ENCODE measurements around the gene CCL17.

Gene CCL17

DNA sequence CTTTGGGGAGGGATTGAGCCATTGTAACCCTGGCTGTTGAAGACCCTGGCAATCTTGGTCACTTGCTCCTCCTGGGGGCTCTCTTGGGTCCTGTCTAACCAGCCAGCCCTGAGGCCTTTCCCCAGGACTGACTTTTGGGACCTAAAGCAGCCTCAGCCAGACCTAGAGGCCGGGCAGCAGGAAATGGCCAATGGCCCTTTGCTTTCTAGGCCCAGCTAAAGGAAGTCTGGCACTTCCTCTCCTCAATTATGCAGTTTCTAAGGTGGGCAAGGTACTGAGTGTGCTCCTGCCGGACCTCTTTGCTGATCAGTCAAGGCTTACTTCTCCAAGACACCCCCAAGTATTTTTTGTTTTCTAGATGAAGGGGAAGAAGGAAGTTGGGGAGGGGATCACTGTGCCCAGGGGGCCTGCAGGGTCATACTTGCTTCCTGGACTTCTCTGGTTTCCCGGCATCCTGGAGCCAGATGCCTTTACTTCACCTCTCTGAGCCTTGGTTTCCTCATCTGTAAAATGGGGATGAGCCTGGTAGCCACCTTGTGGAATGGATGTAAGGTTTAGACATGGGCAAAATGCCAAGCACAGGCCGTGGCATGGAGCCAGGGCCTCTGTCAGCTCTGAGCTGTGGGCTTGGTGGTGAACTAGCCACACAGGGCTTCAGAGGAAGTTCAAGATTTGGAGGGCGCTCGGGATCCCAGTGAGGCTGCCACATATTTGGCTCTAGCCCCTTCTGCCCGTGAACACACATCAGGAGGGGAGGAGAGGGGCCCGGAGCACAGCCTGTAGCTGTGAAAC lies 23.7 kb upstream of the CCL17 start:
- H3K4me1 ChIP-seq (ENCODE audit: control insufficient read depth in 1 of 2, insufficient read depth in 2 of 2, low read length in 2 of 2), result peaks cover 7 to 38% of the 10 kb centered on the region in 2 donors
- no peak overlapping the region for H3K27ac ChIP-seq (ENCODE audit: low read length)
- H3K27me3 ChIP-seq (ENCODE audit: low read depth, low read length), result no peaks in the 10 kb centered on the region
- no peaks in the 10 kb centered on the region for H3K9me3 ChIP-seq (ENCODE audit: control insufficient read depth in 1 of 2, low read length in 2 of 2)
- H3K36me3 ChIP-seq (ENCODE audit: control insufficient read depth in 1 of 2, insufficient read depth in 2 of 2, low read length in 2 of 2), result peaks cover 0 to 3% of the 10 kb centered on the region in 2 donors
- H3K4me3 ChIP-seq (ENCODE audit: low read depth in 1 of 2, low read length in 2 of 2), result no peak overlapping the region

- Histone ChIP-seq H3K4me3 (ENCODE audit: low read depth in 1 of 2, low read length in 2 of 2) (no peak overlapping the region), H3K9me3 (ENCODE audit: control insufficient read depth in 1 of 2, low read length in 2 of 2) (no peaks in the 10 kb centered on the region), H3K27ac (ENCODE audit: low read length) (no peak overlapping the region), H3K4me1 (ENCODE audit: control insufficient read depth in 1 of 2, insufficient read depth in 2 of 2, low read length in 2 of 2) (peaks cover 7 to 37% of the 10 kb centered on the region in 2 donors), H3K36me3 (ENCODE audit: control insufficient read depth in 1 of 2, insufficient read depth in 2 of 2, low read length in 2 of 2) (peaks cover 0 to 3% of the 10 kb centered on the region in 2 donors), H3K27me3 (ENCODE audit: low read depth, low read length) (no peaks in the 10 kb centered on the region)
Observed at GRCh38 chr16:57381791-57382534, 22.6 kb upstream of the CCL17 start.

- H3K4me1 ChIP-seq (ENCODE audit: control insufficient read depth in 1 of 2, insufficient read depth in 2 of 2, low read length in 2 of 2), result peaks cover 7 to 31% of the 10 kb centered on the region in 2 donors
- H3K4me3 ChIP-seq (ENCODE audit: low read depth in 1 of 2, low read length in 2 of 2), result no peak overlapping the region
- peaks cover 0 to 3% of the 10 kb centered on the region in 2 donors for H3K36me3 ChIP-seq (ENCODE audit: control insufficient read depth in 1 of 2, insufficient read depth in 2 of 2, low read length in 2 of 2)
- no peaks in the 10 kb centered on the region for H3K9me3 ChIP-seq (ENCODE audit: control insufficient read depth in 1 of 2, low read length in 2 of 2)
- no peak overlapping the region for H3K27ac ChIP-seq (ENCODE audit: low read length)
- no peaks in the 10 kb centered on the region for H3K27me3 ChIP-seq (ENCODE audit: low read depth, low read length)
Observed at GRCh38 chr16:57382535-57383275, 21.9 kb upstream of the CCL17 start.

- Histone ChIP-seq H3K4me1 (ENCODE audit: control insufficient read depth in 1 of 2, insufficient read depth in 2 of 2, low read length in 2 of 2) (peaks cover 7 to 25% of the 10 kb centered on the region in 2 donors), H3K9me3 (ENCODE audit: control insufficient read depth in 1 of 2, low read length in 2 of 2) (no peaks in the 10 kb centered on the region), H3K4me3 (ENCODE audit: low read depth in 1 of 2, low read length in 2 of 2) (no peak overlapping the region), H3K27ac (ENCODE audit: low read length) (no peak overlapping the region), H3K27me3 (ENCODE audit: low read depth, low read length) (no peaks in the 10 kb centered on the region), H3K36me3 (ENCODE audit: control insufficient read depth in 1 of 2, insufficient read depth in 2 of 2, low read length in 2 of 2) (peaks cover 0 to 3% of the 10 kb centered on the region in 2 donors)
Observed at GRCh38 chr16:57383276-57384247, 21.0 kb upstream of the CCL17 start.

GRCh38 chr16:57384248-57385070 lies 20.1 kb upstream of the CCL17 start:
- H3K4me3 ChIP-seq (ENCODE audit: low read depth in 1 of 2, low read length in 2 of 2), result no peak overlapping the region
- H3K36me3 ChIP-seq (ENCODE audit: control insufficient read depth in 1 of 2, insufficient read depth in 2 of 2, low read length in 2 of 2), result peaks cover 0 to 3% of the 10 kb centered on the region in 2 donors
- H3K27ac ChIP-seq (ENCODE audit: low read length), result no peak overlapping the region
- H3K9me3 ChIP-seq (ENCODE audit: control insufficient read depth in 1 of 2, low read length in 2 of 2), result no peaks in the 10 kb centered on the region
- H3K4me1 ChIP-seq (ENCODE audit: control insufficient read depth in 1 of 2, insufficient read depth in 2 of 2, low read length in 2 of 2), result peaks cover 7 to 21% of the 10 kb centered on the region in 2 donors
- H3K27me3 ChIP-seq (ENCODE audit: low read depth, low read length), result no peaks in the 10 kb centered on the region

DNA sequence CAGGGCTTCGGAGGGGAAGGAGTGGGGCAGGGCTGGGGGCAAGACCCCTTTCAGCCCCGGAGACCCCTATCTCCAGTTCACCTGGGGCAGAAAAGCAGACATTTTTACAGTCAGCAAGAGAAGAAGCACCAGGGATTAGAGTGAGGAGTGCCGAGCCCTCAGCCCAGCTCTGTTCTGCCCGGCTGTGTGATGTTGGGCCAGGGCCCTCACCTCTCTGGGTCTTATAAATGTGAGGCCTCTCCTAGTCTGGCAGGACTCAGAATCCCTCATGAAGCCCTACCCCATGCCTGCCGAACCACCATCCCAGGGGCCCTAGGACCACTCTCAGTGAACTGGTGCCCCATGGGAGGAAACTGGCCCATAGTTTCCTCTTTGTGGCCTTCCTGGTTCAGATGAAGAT lies 19.5 kb upstream of the CCL17 start:
- Histone ChIP-seq H3K36me3 (ENCODE audit: control insufficient read depth in 1 of 2, insufficient read depth in 2 of 2, low read length in 2 of 2) (no peaks in the 10 kb centered on the region), H3K4me3 (ENCODE audit: low read depth in 1 of 2, low read length in 2 of 2) (no peak overlapping the region), H3K27me3 (ENCODE audit: low read depth, low read length) (no peaks in the 10 kb centered on the region), H3K27ac (ENCODE audit: low read length) (no peak overlapping the region), H3K9me3 (ENCODE audit: control insufficient read depth in 1 of 2, low read length in 2 of 2) (no peaks in the 10 kb centered on the region), H3K4me1 (ENCODE audit: control insufficient read depth in 1 of 2, insufficient read depth in 2 of 2, low read length in 2 of 2) (peaks cover 7 to 16% of the 10 kb centered on the region in 2 donors)

DNA sequence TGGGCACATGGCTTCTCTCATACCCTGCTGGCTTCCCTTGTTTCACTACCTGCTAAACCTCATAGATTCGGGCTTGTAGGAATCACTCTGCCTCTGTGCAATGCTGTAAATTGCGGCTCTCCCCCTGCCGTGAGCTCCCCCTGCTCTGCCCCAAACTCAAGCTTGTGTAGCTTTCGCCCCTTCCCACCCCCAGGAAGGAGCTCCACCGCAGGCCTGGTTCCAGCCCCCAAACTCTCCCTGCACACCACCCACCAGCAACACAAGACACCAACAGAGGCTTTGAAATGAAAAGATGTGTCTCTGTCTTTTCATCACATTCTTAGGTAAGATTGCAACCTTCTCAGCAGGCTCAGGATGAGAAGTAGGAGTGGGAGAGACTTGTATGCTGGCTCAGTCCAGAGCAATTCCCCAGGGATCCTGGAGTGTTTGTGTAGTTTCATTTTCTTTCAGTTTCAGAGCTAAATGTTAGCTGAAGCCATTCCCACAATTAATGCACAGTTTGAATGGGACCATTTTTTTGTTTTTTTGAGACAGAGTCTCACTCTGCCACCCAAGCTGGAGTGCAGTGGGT lies 18.1 kb upstream of the CCL17 start:
- H3K27ac ChIP-seq (ENCODE audit: low read length), result no peak overlapping the region
- H3K27me3 ChIP-seq (ENCODE audit: low read depth, low read length), result no peaks in the 10 kb centered on the region
- H3K36me3 ChIP-seq (ENCODE audit: control insufficient read depth in 1 of 2, insufficient read depth in 2 of 2, low read length in 2 of 2), result no peaks in the 10 kb centered on the region
- peaks cover 9 to 27% of the 10 kb centered on the region in 2 donors for H3K4me1 ChIP-seq (ENCODE audit: control insufficient read depth in 1 of 2, insufficient read depth in 2 of 2, low read length in 2 of 2)
- H3K9me3 ChIP-seq (ENCODE audit: control insufficient read depth in 1 of 2, low read length in 2 of 2), result no peaks in the 10 kb centered on the region
- H3K4me3 ChIP-seq (ENCODE audit: low read depth in 1 of 2, low read length in 2 of 2), result no peak overlapping the region

DNA sequence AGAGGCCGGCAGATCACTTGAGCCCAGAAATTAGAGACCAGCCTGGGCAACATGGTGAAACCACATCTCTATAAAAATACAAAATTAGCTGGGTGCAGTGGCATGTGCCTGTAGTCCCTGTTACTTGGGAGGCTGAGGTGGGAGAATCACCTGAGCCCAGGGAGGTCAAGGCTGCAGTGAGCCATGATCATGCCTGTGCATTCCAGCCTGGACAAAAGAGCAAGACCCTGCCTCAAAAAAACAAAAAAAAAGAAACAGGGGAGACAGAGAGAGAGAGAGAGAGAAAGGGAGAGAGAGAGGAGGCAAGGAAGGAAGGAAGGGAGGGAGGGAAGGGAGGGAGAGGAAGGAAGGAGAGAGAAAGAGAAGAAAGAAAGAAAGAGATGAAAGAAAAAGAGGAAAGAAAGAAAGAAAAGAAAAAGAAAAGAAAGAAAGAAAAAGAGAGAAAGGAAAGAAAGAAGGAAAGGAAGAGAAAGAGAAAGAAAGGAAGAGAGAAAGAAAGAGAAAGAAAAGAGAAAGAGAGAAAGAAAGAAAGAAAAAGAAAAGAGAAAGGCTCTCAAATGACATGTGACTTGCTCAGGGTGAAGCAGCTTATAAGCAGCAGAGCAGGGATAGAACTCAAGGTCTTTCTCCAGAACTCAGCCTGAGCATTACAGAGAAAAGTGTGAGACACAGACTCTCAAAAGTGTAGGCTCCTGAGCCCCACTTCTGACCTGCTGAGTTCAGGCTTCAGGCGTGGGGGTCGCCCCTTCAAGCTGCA lies 16.8 kb upstream of the CCL17 start:
- H3K27ac ChIP-seq (ENCODE audit: low read length), result no peak overlapping the region
- H3K4me3 ChIP-seq (ENCODE audit: low read depth in 1 of 2, low read length in 2 of 2), result no peak overlapping the region
- no peaks in the 10 kb centered on the region for H3K27me3 ChIP-seq (ENCODE audit: low read depth, low read length)
- H3K4me1 ChIP-seq (ENCODE audit: control insufficient read depth in 1 of 2, insufficient read depth in 2 of 2, low read length in 2 of 2), result peaks cover 9 to 27% of the 10 kb centered on the region in 2 donors
- H3K36me3 ChIP-seq (ENCODE audit: control insufficient read depth in 1 of 2, insufficient read depth in 2 of 2, low read length in 2 of 2), result no peaks in the 10 kb centered on the region
- H3K9me3 ChIP-seq (ENCODE audit: control insufficient read depth in 1 of 2, low read length in 2 of 2), result no peaks in the 10 kb centered on the region

DNA sequence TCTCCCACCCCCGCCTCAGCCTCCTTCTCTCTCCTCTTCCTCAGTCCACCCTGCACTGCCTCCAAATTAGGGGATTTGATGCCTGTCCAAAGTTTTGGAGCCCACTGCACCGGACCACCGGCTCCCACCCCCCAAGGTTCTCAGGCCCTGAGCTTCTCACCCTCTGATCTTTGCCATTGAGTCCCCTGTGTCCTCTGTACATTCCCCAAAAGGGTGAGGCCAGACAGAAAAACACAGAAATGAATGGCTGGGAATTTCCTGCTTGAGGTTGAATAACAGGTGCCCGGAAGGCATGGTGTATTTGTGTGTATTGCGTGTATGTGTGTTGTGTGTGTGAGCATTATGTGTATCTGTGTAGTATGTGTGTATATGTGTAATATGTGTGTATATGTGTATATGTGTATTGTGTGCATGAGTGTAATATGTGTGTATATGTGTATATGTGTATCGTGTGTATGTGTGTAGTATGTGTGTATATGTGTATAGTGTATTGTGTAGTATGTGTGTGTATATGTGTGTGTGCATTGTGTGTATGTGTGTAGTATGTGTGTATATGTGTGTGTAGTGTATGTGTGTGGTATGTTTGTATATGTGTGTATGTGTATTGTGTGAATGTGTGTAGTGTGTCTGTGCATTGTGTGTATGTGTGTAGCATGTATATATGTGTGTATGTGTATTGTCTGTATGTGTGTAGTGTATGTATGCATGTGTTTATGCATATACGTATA lies 16.0 kb upstream of the CCL17 start:
- Histone ChIP-seq H3K4me1 (ENCODE audit: control insufficient read depth in 1 of 2, insufficient read depth in 2 of 2, low read length in 2 of 2) (peaks cover 7 to 26% of the 10 kb centered on the region in 2 donors), H3K27me3 (ENCODE audit: low read depth, low read length) (no peaks in the 10 kb centered on the region), H3K36me3 (ENCODE audit: control insufficient read depth in 1 of 2, insufficient read depth in 2 of 2, low read length in 2 of 2) (no peaks in the 10 kb centered on the region), H3K4me3 (ENCODE audit: low read depth in 1 of 2, low read length in 2 of 2) (no peak overlapping the region), H3K27ac (ENCODE audit: low read length) (no peak overlapping the region), H3K9me3 (ENCODE audit: control insufficient read depth in 1 of 2, low read length in 2 of 2) (no peaks in the 10 kb centered on the region)
